ENCODE measurements around the gene ZNF263. TPM values are rescaled to one million over a fixed set of nuclear protein-coding genes. Genes with fewer than 3 reads are reported as not detected.

ZNF263 gene
- total and polyA plus RNA-seq, 9 of the 15 experiments (the other 6 are each of a cell fraction or from before 2014, with no cell fraction given), result 4.6 to 48.3 (median 31.8) TPM

- CTCF ChIA-PET (ENCODE audit: low intra/inter-chr PET ratio), result no interaction called here
- H4K20me1 ChIP-seq (replicated peaks; ENCODE audit: control insufficient read depth, insufficient read depth, low read length), result no peaks in the 10 kb centered on the region
- FAIRE-seq (no peak), DNase-seq (ENCODE audit: extremely low read depth in 1 of 4, low spot score in 3 of 4) (no peak), ATAC-seq (no peak)
- no peaks in the 10 kb centered on the region for H3K79me2 ChIP-seq (ENCODE audit: control insufficient read depth, insufficient read depth, low read length)
- BruUV-seq (replicated peaks), result no TSS peak
- H3K4me3 ChIP-seq, result no peak overlapping the region
- H3K9ac ChIP-seq (ENCODE audit: insufficient read depth in 1 of 2, low read depth in 2 of 2, low read length in 2 of 2), result no peak overlapping the region
- peaks cover 25 to 48% of the 10 kb centered on the region in 2 experiments for H3K27me3 ChIP-seq (ENCODE audit: control insufficient read depth in 2 of 2, insufficient read depth in 2 of 2, low read length in 2 of 2)
- intact Hi-C loops (cut with micrococcal nuclease) (no loop called here), in situ Hi-C loops (cut with MboI) (no loop called here)
- no peak overlapping the region for H3K27ac ChIP-seq (ENCODE audit: extremely low read depth, low read depth, low read length)
- 13% methylated on average over 6 of the region's 6 CpGs for WGBS (ENCODE audit: insufficient coverage, low coverage, missing lambda C conversion rate)
- H3K36me3 ChIP-seq (ENCODE audit: control insufficient read depth, insufficient read depth, low read length), result no peaks in the 10 kb centered on the region
- TF ChIP-seq ZNF668 (CRISPR knock-in tag; IDR thresholded peaks at IDR 0.05) (no peak), SRSF3 (IDR thresholded peaks at IDR 0.05; ENCODE audit: insufficient read depth, low read length) (no peak), SMAD1 (IDR thresholded peaks at IDR 0.05; ENCODE audit: low read depth, low read length, partially characterized antibody) (no peak), GABPB2 (CRISPR knock-in tag; conservative IDR thresholded peaks at IDR 0.05) (no peak), ZNF165 (CRISPR knock-in tag; IDR thresholded peaks at IDR 0.05; ENCODE audit: borderline replicate concordance) (no peak), HMGXB4 (CRISPR knock-in tag; IDR thresholded peaks at IDR 0.05) (no peak), ZBTB26 (CRISPR knock-in tag; IDR thresholded peaks at IDR 0.05) (no peak), CTBP1 (IDR thresholded peaks at IDR 0.05; ENCODE audit: borderline replicate concordance) (no peak), ZNF780A (CRISPR knock-in tag; IDR thresholded peaks at IDR 0.05) (no peak), ZNF217 (CRISPR knock-in tag; IDR thresholded peaks at IDR 0.05) (no peak), ZNF384 (IDR thresholded peaks at IDR 0.05; ENCODE audit: low read depth, low read length) (no peak)
- POLR2A ChIA-PET, result interaction anchor here (0.6 to 1.1 kb wide), 3 partner anchors 14 to 1055 kb away, joined by 3 read pairs; no protein-coding TSS in a partner anchor
- no peak overlapping the region for H3K4me2 ChIP-seq (ENCODE audit: insufficient read depth, low read length)
- H3K4me1 ChIP-seq (replicated peaks in 1 of 2; ENCODE audit: control insufficient read depth in 2 of 2, insufficient read depth in 2 of 2, low read length in 2 of 2), result no peaks in the 10 kb centered on the region
- H2AFZ ChIP-seq (ENCODE audit: low read depth, low read length), result no peak overlapping the region
- H3K9me1 ChIP-seq (ENCODE audit: control insufficient read depth, insufficient read depth, low read length), result no peaks in the 10 kb centered on the region
- peaks cover 4% of the 10 kb centered on the region for H3K9me3 ChIP-seq (replicated peaks; ENCODE audit: control insufficient read depth, insufficient read depth, low read depth, low read length)
Measured at GRCh38 chr16:3243882-3244281, 39.4 kb upstream of the ZNF263 start.
